GM23338 (cell line): ENCODE results near the gene TEKTIP1. TPM values are rescaled to one million over a fixed set of nuclear protein-coding genes. Genes with fewer than 3 reads are reported as not detected.

Source experiments
- ATAC-seq: fragments of 200-7000 bp; cut with Tn5 transposase; 3 replicates; pipeline ENCODE4 v1.9.1; 2020
- DNase-seq: peaks from one replicate; pipeline ENCODE4 v3.0.0-alpha.2; 2015; ENCODE audit warnings: low spot score
- H2AFZ ChIP-seq: fragments of 200-600 bp; sonication (generic); 2 replicates; pipeline ENCODE4 v1.8.0; 2016; ENCODE audit warnings: antibody characterized with exemption, mild to moderate bottlenecking, moderate library complexity
- H3F3A ChIP-seq: fragments of 200-600 bp; sonication (generic); replicated peaks from 2 replicates; pipeline ENCODE4 v1.8.0; 2017; ENCODE audit warnings: antibody characterized with exemption, mixed run types, low read depth
- H3K27ac ChIP-seq: fragments of 200-600 bp; sonication (generic); 2 replicates; pipeline ENCODE4 v1.6.1; 2016; ENCODE audit warnings: low read depth
- H3K27me3 ChIP-seq: fragments of 200-600 bp; sonication (generic); 2 replicates; pipeline ENCODE4 v1.8.0; 2016; ENCODE audit warnings: mild to moderate bottlenecking, mixed run types, moderate library complexity; ENCODE audit not compliant: insufficient read depth
- H3K36me3 ChIP-seq: fragments of 200-600 bp; sonication (generic); 2 replicates; pipeline ENCODE4 v1.8.0; 2016; ENCODE audit warnings: mild to moderate bottlenecking; ENCODE audit not compliant: insufficient read depth
- H3K4me1 ChIP-seq: fragments of 200-600 bp; sonication (generic); 2 replicates; pipeline ENCODE4 v1.8.0; 2016; ENCODE audit warnings: mild to moderate bottlenecking, moderate library complexity; ENCODE audit not compliant: insufficient read depth
- H3K4me2 ChIP-seq: fragments of 200-600 bp; sonication (generic); 2 replicates; pipeline ENCODE4 v1.7.1; 2017; ENCODE audit warnings: mixed run types
- H3K4me3 ChIP-seq: fragments of 200-600 bp; sonication (generic); 2 replicates; pipeline ENCODE4 v1.6.1; 2016; ENCODE audit warnings: mixed run types
- H3K79me2 ChIP-seq: fragments of 200-600 bp; sonication (generic); replicated peaks from 2 replicates; pipeline ENCODE4 v1.8.0; 2017; ENCODE audit warnings: mild to moderate bottlenecking; ENCODE audit not compliant: insufficient read depth
- H3K9me2 ChIP-seq: fragments of 200-600 bp; sonication (generic); 2 replicates; pipeline ENCODE4 v1.8.0; 2017; ENCODE audit not compliant: insufficient read depth
- H4K20me1 ChIP-seq: fragments of 200-600 bp; sonication (generic); replicated peaks from 2 replicates; pipeline ENCODE4 v1.8.0; 2017; ENCODE audit warnings: mild to moderate bottlenecking; ENCODE audit not compliant: insufficient read depth
- H3K27ac Mint-ChIP-seq: 2 replicates; pipeline ENCODE4 v1.8.0; 2020; ENCODE audit warnings: inconsistent platforms, mild to moderate bottlenecking, moderate library complexity, mixed read lengths
- H3K27me3 Mint-ChIP-seq: 3 replicates; pipeline ENCODE4 v1.8.0; 2022; ENCODE audit warnings: low read depth, mild to moderate bottlenecking, moderate library complexity, mixed read lengths, inconsistent platforms; ENCODE audit not compliant: insufficient read depth, poor library complexity
- H3K36me3 Mint-ChIP-seq: 3 replicates; pipeline ENCODE4 v1.8.0; 2021; ENCODE audit warnings: low read depth, mild to moderate bottlenecking, inconsistent platforms, moderate library complexity, mixed read lengths
- H3K4me1 Mint-ChIP-seq: 3 replicates; pipeline ENCODE4 v1.8.0; 2020; ENCODE audit warnings: mild to moderate bottlenecking, inconsistent platforms, mixed read lengths
- H3K4me3 Mint-ChIP-seq: 3 replicates; pipeline ENCODE4 v1.8.0; 2021; ENCODE audit warnings: moderate library complexity, mild to moderate bottlenecking, inconsistent platforms, mixed read lengths
- H3K9me3 Mint-ChIP-seq: 3 replicates; pipeline ENCODE4 v1.8.0; 2020; ENCODE audit warnings: moderate library complexity, mild to moderate bottlenecking, inconsistent platforms, mixed read lengths
- CTCF ChIP-seq, 2 experiments: fragments of 200-600 bp in 1 of 2; sonication (generic) in 1 of 2; conservative IDR thresholded peaks; 2 replicates each; pipeline versions ENCODE4 v1.5.1 to v1.6.1; 2016 to 2017; ENCODE audit warnings: antibody characterized with exemption in 2 of 2, low read depth in 2 of 2, mild to moderate bottlenecking in 2 of 2, moderate library complexity in 1 of 2
- EZH2 ChIP-seq: fragments of 200-600 bp; sonication (generic); IDR thresholded peaks from one replicate; pipeline ENCODE4 v1.8.0; 2017; ENCODE audit warnings: antibody characterized with exemption, mild to moderate bottlenecking, low read depth; ENCODE audit not compliant: unreplicated experiment
- NANOG ChIP-seq: IDR thresholded peaks from 2 replicates; pipeline ENCODE4 v1.6.1; 2016; ENCODE audit warnings: antibody characterized with exemption, borderline replicate concordance
- ZNF114 ChIP-seq: fragments of 250-450 bp; sonication (Bioruptor Pico); IDR thresholded peaks from 2 replicates; pipeline ENCODE4 v1.5.0; 2020; ENCODE audit warnings: mild to moderate bottlenecking, moderate library complexity
- ZNF331 ChIP-seq: fragments of 250-450 bp; sonication (Bioruptor Pico); IDR thresholded peaks from 2 replicates; pipeline ENCODE4 v1.5.0; 2020; ENCODE audit warnings: low read depth, mild to moderate bottlenecking, moderate library complexity
- ZNF462 ChIP-seq: fragments of 250-450 bp; sonication (Bioruptor Pico); IDR thresholded peaks from 2 replicates; pipeline ENCODE4 v1.5.0; 2020; ENCODE audit warnings: mild to moderate bottlenecking, moderate library complexity
- polyA plus RNA-seq: library from polyadenylated mRNA; unstranded; fragments of >200 nt; fragmentation: Nextera tagmentation; extraction: Ambion mirVana; gene quantifications from 2 replicates; pipeline ENCODE4 v1.2.1, GENCODE V29; 2016
- total RNA-seq: library from RNA; depleted of rRNA; stranded (reverse); fragments of >200 nt; shearing (Covaris generic); gene quantifications from 2 replicates; pipeline ENCODE4 v1.2.3, GENCODE V29; 2014

Gene TEKTIP1
- total and polyA plus RNA-seq, 2 experiments from 2014 or later, result not detected

GRCh38 chr19:3499738-3500428 lies 39.1 kb upstream of the TEKTIP1 start:
- TF ChIP-seq ZNF331 (CRISPR knock-in tag) (no peak), NANOG (no peak), ZNF462 (no peak), ZNF114 (CRISPR knock-in tag) (no peak), EZH2 (no peak), CTCF (conservative IDR thresholded peaks at IDR 0.05; ENCODE audit: low read depth in 2 of 2) (no peak)
- Histone ChIP-seq H3K4me1 (peaks cover 12% of the 10 kb centered on the region), H3K4me3 (peak overlapping the region; percentile 99), H2AFZ (peak overlapping the region; percentile 1; the same call in 1 of the 2 replicates), H3K9me2 (no peaks in the 10 kb centered on the region), H3K36me3 (peaks cover 5% of the 10 kb centered on the region; the same call in 1 of the 2 replicates), H3K27me3 (no peaks in the 10 kb centered on the region), H3K79me2 (peaks cover 27% of the 10 kb centered on the region), H3F3A (0 out of 2 replicates have a peak, but pooled peaks cover 7% of the 10 kb centered on the region), H3K27ac (peak overlapping the region; percentile 86), H4K20me1 (peaks cover 5% of the 10 kb centered on the region; the same call in 1 of the 2 replicates), H3K4me2 (peak overlapping the region; percentile 92)
- ATAC-seq, result peak; percentile 30
- Mint-ChIP-seq H3K27me3 (peaks cover 5% of the 10 kb centered on the region), H3K27ac (peak overlapping the region; percentile 100), H3K4me3 (peak overlapping the region; percentile 87), H3K9me3 (peaks cover 4% of the 10 kb centered on the region; the same call in 1 of the 3 replicates), H3K36me3 (peaks cover 32% of the 10 kb centered on the region), H3K4me1 (peaks cover 13% of the 10 kb centered on the region)
- peak; percentile 42 for DNase-seq
